ENCODE measurements around the gene ERCC3. TPM values are rescaled to one million over a fixed set of nuclear protein-coding genes. Genes with fewer than 3 reads are reported as not detected.

The ERCC3 gene
- total and polyA plus RNA-seq, 2 donors (not counting 3 experiments of a cell fraction or from before 2014, with no cell fraction given) = 40.7 to 47.3 TPM

DNA sequence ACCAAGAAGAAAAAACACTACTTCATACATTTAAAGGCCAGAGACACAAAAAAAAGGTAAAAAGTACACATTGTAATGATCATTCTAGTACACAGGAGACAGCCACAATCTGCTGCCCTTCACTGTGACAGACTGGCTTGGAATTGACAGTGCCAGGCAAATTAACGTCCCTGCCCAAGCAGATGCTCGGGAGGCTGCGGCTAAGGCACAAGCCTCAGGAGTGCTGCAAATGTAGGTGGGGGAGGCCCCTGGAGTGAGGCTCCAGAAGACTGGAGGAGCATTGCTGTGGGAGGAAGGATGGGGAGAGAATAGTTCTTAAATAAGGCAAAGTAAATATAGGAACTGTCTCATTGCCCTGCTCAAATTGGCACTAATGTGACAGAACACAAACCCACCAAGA lies 18.6 kb downstream of the ERCC3 start:
- BruUV-seq (replicated peaks) = no TSS peak
- H3K79me2 ChIP-seq (ENCODE audit: control insufficient read depth, insufficient read depth, low read length) = no peaks in the 10 kb centered on the region
- POLR2A ChIA-PET = no interaction called here
- TF ChIP-seq FOS (IDR thresholded peaks at IDR 0.05; ENCODE audit: borderline replicate concordance, insufficient read depth, low read length) (no peak), JUN (IDR thresholded peaks at IDR 0.05; ENCODE audit: borderline replicate concordance, insufficient read depth, insufficient read length, low read depth) (no peak), MYC (IDR thresholded peaks at IDR 0.05; ENCODE audit: low read depth, low read length) (no peak), POLR2AphosphoS5 (IDR thresholded peaks at IDR 0.05; ENCODE audit: insufficient read depth, low read depth, low read length) (no peak), EZH2 (IDR thresholded peaks at IDR 0.05; ENCODE audit: borderline replicate concordance, low read depth, low read length, severe bottlenecking) (no peak), POLR2A (IDR thresholded peaks at IDR 0.05; ENCODE audit: low read depth, low read length) (no peak), GATA2 (IDR thresholded peaks at IDR 0.05; ENCODE audit: insufficient read depth, insufficient read length, low read depth, low read length) (no peak)
- TF ChIP-seq, protein P1, sequence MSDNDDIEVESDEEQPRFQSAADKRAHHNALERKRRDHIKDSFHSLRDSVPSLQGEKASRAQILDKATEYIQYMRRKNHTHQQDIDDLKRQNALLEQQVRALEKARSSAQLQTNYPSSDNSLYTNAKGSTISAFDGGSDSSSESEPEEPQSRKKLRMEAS (IDR thresholded peaks at IDR 0.05; ENCODE audit: insufficient read depth, insufficient read length) = no peak
- TF ChIP-seq, protein P2, sequence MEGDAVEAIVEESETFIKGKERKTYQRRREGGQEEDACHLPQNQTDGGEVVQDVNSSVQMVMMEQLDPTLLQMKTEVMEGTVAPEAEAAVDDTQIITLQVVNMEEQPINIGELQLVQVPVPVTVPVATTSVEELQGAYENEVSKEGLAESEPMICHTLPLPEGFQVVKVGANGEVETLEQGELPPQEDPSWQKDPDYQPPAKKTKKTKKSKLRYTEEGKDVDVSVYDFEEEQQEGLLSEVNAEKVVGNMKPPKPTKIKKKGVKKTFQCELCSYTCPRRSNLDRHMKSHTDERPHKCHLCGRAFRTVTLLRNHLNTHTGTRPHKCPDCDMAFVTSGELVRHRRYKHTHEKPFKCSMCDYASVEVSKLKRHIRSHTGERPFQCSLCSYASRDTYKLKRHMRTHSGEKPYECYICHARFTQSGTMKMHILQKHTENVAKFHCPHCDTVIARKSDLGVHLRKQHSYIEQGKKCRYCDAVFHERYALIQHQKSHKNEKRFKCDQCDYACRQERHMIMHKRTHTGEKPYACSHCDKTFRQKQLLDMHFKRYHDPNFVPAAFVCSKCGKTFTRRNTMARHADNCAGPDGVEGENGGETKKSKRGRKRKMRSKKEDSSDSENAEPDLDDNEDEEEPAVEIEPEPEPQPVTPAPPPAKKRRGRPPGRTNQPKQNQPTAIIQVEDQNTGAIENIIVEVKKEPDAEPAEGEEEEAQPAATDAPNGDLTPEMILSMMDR (IDR thresholded peaks at IDR 0.05; ENCODE audit: extremely low read depth in 1 of 2, insufficient read depth in 1 of 2, low read depth in 1 of 2, low read length in 2 of 2) = no peak
- DNase-seq (ENCODE audit: low read depth, low spot score) (no peak), FAIRE-seq (no peak)
- H3K36me3 ChIP-seq (ENCODE audit: control insufficient read depth in 2 of 2, extremely low read depth in 1 of 2, insufficient read depth in 2 of 2, low read length in 2 of 2) = peaks cover 25 to 44% of the 10 kb centered on the region in 2 experiments
- intact Hi-C loops (cut with micrococcal nuclease) (no loop called here), dilution Hi-C loops (cut with MboI; ENCODE audit: extremely low pct_ligation_motif_present, low sequenced_read_pairs) (no loop called here)
- H3K4me2 ChIP-seq (ENCODE audit: insufficient read depth, low read length) = no peak overlapping the region
- H3K9ac ChIP-seq (replicated peaks; ENCODE audit: extremely low read depth, insufficient read depth, low read length) = no peak overlapping the region
- H3K4me1 ChIP-seq (ENCODE audit: control insufficient read depth, extremely low read depth, insufficient read depth, low read length) = no peaks in the 10 kb centered on the region
- no peaks in the 10 kb centered on the region for H3K9me1 ChIP-seq (replicated peaks; ENCODE audit: control insufficient read depth, extremely low read depth, insufficient read depth, low read length)
- H2AFZ ChIP-seq (ENCODE audit: low read depth, low read length) = no peak overlapping the region
- no peaks in the 10 kb centered on the region for H3K9me3 ChIP-seq (replicated peaks; ENCODE audit: control insufficient read depth, insufficient read depth, low read length)
- no peak overlapping the region for H3K4me3 ChIP-seq (replicated peaks in 1 of 3; ENCODE audit: insufficient read depth in 1 of 3, low read depth in 1 of 3, low read length in 3 of 3)
- H3K27me3 ChIP-seq (ENCODE audit: control insufficient read depth in 2 of 2, insufficient read depth in 2 of 2, low read length in 2 of 2) = no peaks in the 10 kb centered on the region
- CTCF ChIA-PET = no interaction called here
- H3K27ac ChIP-seq (ENCODE audit: insufficient read depth, low read depth, low read length) = no peak overlapping the region
- H4K20me1 ChIP-seq (replicated peaks; ENCODE audit: control insufficient read depth, extremely low read depth, insufficient read depth, low read length) = no peaks in the 10 kb centered on the region
